Naive B cell (primary cell): ENCODE results near the gene PCDHGA1. TPM values are rescaled to one million over a fixed set of nuclear protein-coding genes. Genes with fewer than 3 reads are reported as not detected.
"Not testable (repeated sequence)": the region's sequence is repeated elsewhere in the genome, so short reads cannot be mapped to it uniquely, and the experiment has no call there.

ENCODE experiments used
- ATAC-seq, 2 donors: fragments of 150-1000 bp; cut with Tn5 transposase; 2 replicates each; pipeline ENCODE4 v1.10.0; 2021; ENCODE audit warnings: low read depth in 2 of 2, mild to moderate bottlenecking in 2 of 2, moderate library complexity in 2 of 2
- DNase-seq: peaks from one replicate; pipeline ENCODE4 v3.0.0; 2022
- H3K27ac Mint-ChIP-seq, 6 donors: one replicate each; pipeline ENCODE4 v1.8.0; 2020 to 2022; ENCODE audit warnings: mild to moderate bottlenecking in 6 of 6, mixed read lengths in 6 of 6, moderate library complexity in 5 of 6, inconsistent platforms in 2 of 6
- H3K27me3 Mint-ChIP-seq, 3 donors: one replicate each; pipeline ENCODE4 v1.8.0; 2021 to 2022; ENCODE audit warnings: mixed read lengths in 3 of 3, mild to moderate bottlenecking in 1 of 3
- H3K36me3 Mint-ChIP-seq, 2 donors: one replicate each; pipeline ENCODE4 v1.8.0; 2020 to 2022; ENCODE audit warnings: mixed read lengths in 2 of 2, inconsistent platforms in 1 of 2, mild to moderate bottlenecking in 1 of 2
- H3K4me1 Mint-ChIP-seq, 3 donors: one replicate each; pipeline ENCODE4 v1.8.0; 2020 to 2022; ENCODE audit warnings: mixed read lengths in 3 of 3, inconsistent platforms in 1 of 3, mild to moderate bottlenecking in 1 of 3, moderate library complexity in 1 of 3
- H3K4me3 Mint-ChIP-seq, 8 donors: one replicate each; pipeline ENCODE4 v1.8.0; 2020 to 2022; ENCODE audit warnings: mild to moderate bottlenecking in 8 of 8, mixed read lengths in 8 of 8, moderate library complexity in 8 of 8, inconsistent platforms in 2 of 8
- H3K9me3 Mint-ChIP-seq, 7 donors: one replicate each; pipeline ENCODE4 v1.8.0; 2020 to 2022; ENCODE audit warnings: mixed read lengths in 7 of 7, mild to moderate bottlenecking in 5 of 7, inconsistent platforms in 2 of 7, moderate library complexity in 1 of 7
- polyA plus RNA-seq, 6 donors: library from polyadenylated mRNA; unstranded; fragments of 300-500 nt; fragmentation: Illumina TruSeq; gene quantifications; one replicate each; pipeline ENCODE4 v1.2.3, GENCODE V29; 2021; ENCODE audit warnings: low read depth in 6 of 6

Gene PCDHGA1
- not detected for polyA plus RNA-seq

GRCh38 chr5:141330299-141331080 is at the start of gene PCDHGA1:
Gene PCDHGA1 (plus strand): TSS chr5:141330514.
- Mint-ChIP-seq H3K4me3 (peak within 1 kb of the TSS in 6 of 8 donors; percentile 5 to 70 (median 21)), H3K4me1 (peaks cover 4 to 11% (median 11%) of the 10 kb centered on the region in 3 donors), H3K27me3 (peaks cover 66 to 84% (median 72%) of the 10 kb centered on the region in 3 donors), H3K36me3 (peaks cover 24 to 30% of the 10 kb centered on the region in 2 donors), H3K27ac (no peak within 1 kb of the TSS), H3K9me3 (peaks cover 9 to 93% (median 69%) of the 10 kb centered on the region in 7 donors)
- ATAC-seq: peak in 1 of 2 donors; percentile 33
- DNase-seq: no peak

GRCh38 chr5:141298376-141298775 is 31.9 kb upstream of the PCDHGA1 start:
- Mint-ChIP-seq H3K36me3 (peaks cover 38 to 58% of the 10 kb centered on the region in 2 donors), H3K4me3 (no peak overlapping the region), H3K27ac (no peak overlapping the region), H3K4me1 (peaks cover 0 to 13% (median 8%) of the 10 kb centered on the region in 3 donors), H3K9me3 (peaks cover 18 to 91% (median 68%) of the 10 kb centered on the region in 7 donors), H3K27me3 (no peaks in the 10 kb centered on the region)
- ATAC-seq (no peak), DNase-seq (no peak)

DNA sequence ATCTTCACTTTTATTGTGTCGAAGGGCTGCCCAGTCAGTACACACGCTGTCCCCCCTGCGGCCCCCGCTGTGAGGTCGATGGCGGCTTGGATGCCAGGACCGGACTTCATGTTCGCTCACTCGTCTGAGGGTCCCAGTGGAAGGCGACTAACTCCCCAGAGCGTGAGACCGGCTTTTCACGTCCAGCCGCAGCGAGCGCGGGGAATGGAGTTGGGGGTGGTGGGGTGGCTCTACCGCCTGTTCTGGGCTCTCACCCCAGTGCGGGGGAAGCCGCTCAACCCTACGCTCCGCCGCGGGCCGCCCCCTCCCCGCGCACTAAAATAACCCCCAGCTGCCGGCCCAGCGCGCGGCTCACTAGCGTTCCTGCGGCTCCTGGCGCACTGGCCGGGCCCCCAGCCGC is 26.6 kb upstream of the PCDHGA1 start, which contains the start of gene SLC25A2:
Gene SLC25A2 (minus strand): TSS at position 294 of the 400 bp plus-strand sequence. CDS start 184 bp downstream, at position 110.
- H3K9me3 Mint-ChIP-seq: peaks cover 12 to 89% (median 81%) of the 10 kb centered on the region in 7 donors
- peaks cover 0 to under 1% (median 0%) of the 10 kb centered on the region in 3 donors for H3K4me1 Mint-ChIP-seq
- DNase-seq (no peak), ATAC-seq (no peak)
- H3K36me3 Mint-ChIP-seq: peaks cover 29 to 32% of the 10 kb centered on the region in 2 donors
- H3K4me3 Mint-ChIP-seq: peak within 1 kb of the TSS in 1 of 8 donors; percentile 21
- no peaks in the 10 kb centered on the region for H3K27me3 Mint-ChIP-seq
- peak within 1 kb of the TSS in 3 of 6 donors; percentile 14 to 79 (median 39) for H3K27ac Mint-ChIP-seq

GRCh38 chr5:141306630-141307029 is 23.7 kb upstream of the PCDHGA1 start:
- peaks cover 33 to 36% of the 10 kb centered on the region in 2 donors for H3K36me3 Mint-ChIP-seq
- no peak overlapping the region for H3K27ac Mint-ChIP-seq
- DNase-seq (no peak), ATAC-seq (no peak)
- H3K4me1 Mint-ChIP-seq: peaks cover 0 to 3% (median 1%) of the 10 kb centered on the region in 3 donors
- H3K27me3 Mint-ChIP-seq: no peaks in the 10 kb centered on the region
- no peak overlapping the region for H3K4me3 Mint-ChIP-seq
- peaks cover 13 to 90% (median 81%) of the 10 kb centered on the region in 7 donors for H3K9me3 Mint-ChIP-seq

GRCh38 chr5:141313711-141314110 is 16.6 kb upstream of the PCDHGA1 start:
- no peak for DNase-seq
- H3K9me3 Mint-ChIP-seq: peaks cover 16 to 96% (median 83%) of the 10 kb centered on the region in 7 donors
- H3K4me1 Mint-ChIP-seq: peaks cover 15 to 18% (median 16%) of the 10 kb centered on the region in 3 donors
- H3K4me3 Mint-ChIP-seq: no peak overlapping the region
- H3K27me3 Mint-ChIP-seq: no peaks in the 10 kb centered on the region
- H3K36me3 Mint-ChIP-seq: peaks cover 49 to 55% of the 10 kb centered on the region in 2 donors
- ATAC-seq: no peak
- H3K27ac Mint-ChIP-seq: no peak overlapping the region

GRCh38 chr5:141316963-141317362 is 13.4 kb upstream of the PCDHGA1 start:
- DNase-seq, H3K27me3 Mint-ChIP-seq, ATAC-seq: not testable (repeated sequence)
- Mint-ChIP-seq H3K27ac (peak overlapping the region in 1 of 6 donors; percentile 41), H3K36me3 (peaks cover 56 to 64% of the 10 kb centered on the region in 2 donors), H3K4me3 (peak overlapping the region in 2 of 8 donors; percentile 19 to 40), H3K9me3 (peaks cover 19 to 97% (median 83%) of the 10 kb centered on the region in 7 donors), H3K4me1 (peaks cover 31 to 39% (median 38%) of the 10 kb centered on the region in 3 donors)

DNA sequence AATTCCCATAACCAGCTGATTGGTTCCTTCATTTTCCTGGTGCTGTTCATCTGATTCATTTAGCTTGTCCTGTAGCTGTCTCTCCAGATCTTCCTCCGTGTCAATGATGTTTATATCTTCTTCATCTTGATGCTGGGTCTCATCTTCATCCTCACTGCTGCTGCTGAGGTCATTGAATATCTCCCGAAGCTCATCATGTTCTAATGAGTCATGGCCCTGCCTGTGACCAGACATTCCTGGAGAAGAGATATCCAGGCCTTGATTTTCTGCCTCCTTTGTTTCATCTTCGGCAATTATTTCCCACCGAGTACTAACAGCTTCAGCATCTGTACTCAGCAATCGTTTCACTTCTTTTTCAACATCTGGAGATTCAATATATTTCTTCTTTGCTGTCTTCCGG is 11.1 kb upstream of the PCDHGA1 start:
- H3K36me3 Mint-ChIP-seq: peaks cover 44 to 49% of the 10 kb centered on the region in 2 donors
- H3K9me3 Mint-ChIP-seq: peaks cover 19 to 85% (median 69%) of the 10 kb centered on the region in 7 donors
- H3K4me1 Mint-ChIP-seq: peaks cover 31 to 39% (median 35%) of the 10 kb centered on the region in 3 donors
- ATAC-seq (no peak), DNase-seq (no peak)
- H3K27me3 Mint-ChIP-seq: no peaks in the 10 kb centered on the region
- peak overlapping the region in 2 of 6 donors; percentile 100 for H3K27ac Mint-ChIP-seq
- H3K4me3 Mint-ChIP-seq: peak overlapping the region; percentile 15 to 100 (median 94)

GRCh38 chr5:141319699-141320098 is 10.6 kb upstream of the PCDHGA1 start:
- no peak for DNase-seq
- H3K9me3 Mint-ChIP-seq: peaks cover 19 to 81% (median 66%) of the 10 kb centered on the region in 7 donors
- peaks cover 39 to 44% of the 10 kb centered on the region in 2 donors for H3K36me3 Mint-ChIP-seq
- H3K27me3 Mint-ChIP-seq: no peaks in the 10 kb centered on the region
- H3K27ac Mint-ChIP-seq: peak overlapping the region in 5 of 6 donors; percentile 99 to 100 (median 100)
- H3K4me3 Mint-ChIP-seq: peak overlapping the region; percentile 93 to 100 (median 98)
- H3K4me1 Mint-ChIP-seq: peaks cover 31 to 39% (median 35%) of the 10 kb centered on the region in 3 donors
- ATAC-seq: no peak

- ATAC-seq (peak; percentile 89), DNase-seq (peak; percentile 92)
- H3K4me1 Mint-ChIP-seq: peaks cover 28 to 33% (median 33%) of the 10 kb centered on the region in 3 donors
- H3K27me3 Mint-ChIP-seq: no peaks in the 10 kb centered on the region
- peak within 1 kb of the TSS; percentile 93 to 100 (median 98) for H3K4me3 Mint-ChIP-seq
- H3K27ac Mint-ChIP-seq: peak within 1 kb of the TSS; percentile 96 to 100 (median 100)
- peaks cover 13 to 78% (median 61%) of the 10 kb centered on the region in 7 donors for H3K9me3 Mint-ChIP-seq
- H3K36me3 Mint-ChIP-seq: peaks cover 31 to 37% of the 10 kb centered on the region in 2 donors
Observed at GRCh38 chr5:141320225-141321169, 9.8 kb upstream of the PCDHGA1 start, which contains the start of gene TAF7. Gene TAF7 (minus strand): TSS chr5:141320784. CDS start chr5:141320044, 740 bp downstream.

GRCh38 chr5:141322261-141322660 is 8.1 kb upstream of the PCDHGA1 start:
- peaks cover 10 to 72% (median 61%) of the 10 kb centered on the region in 7 donors for H3K9me3 Mint-ChIP-seq
- no peak for DNase-seq
- peaks cover 29 to 40% (median 39%) of the 10 kb centered on the region in 3 donors for H3K4me1 Mint-ChIP-seq
- H3K4me3 Mint-ChIP-seq: peak overlapping the region in 5 of 8 donors; percentile 13 to 96 (median 93)
- H3K36me3 Mint-ChIP-seq: peaks cover 32 to 37% of the 10 kb centered on the region in 2 donors
- H3K27ac Mint-ChIP-seq: peak overlapping the region in 2 of 6 donors; percentile 41 to 100
- ATAC-seq: no peak
- peaks cover 0 to 12% (median 11%) of the 10 kb centered on the region in 3 donors for H3K27me3 Mint-ChIP-seq

- H3K27ac Mint-ChIP-seq: peak overlapping the region in 3 of 6 donors; percentile 51 to 80 (median 71)
- peak; percentile 91 to 95 for ATAC-seq
Observed at GRCh38 chr5:141326088-141326854, 4.0 kb upstream of the PCDHGA1 start.

DNA sequence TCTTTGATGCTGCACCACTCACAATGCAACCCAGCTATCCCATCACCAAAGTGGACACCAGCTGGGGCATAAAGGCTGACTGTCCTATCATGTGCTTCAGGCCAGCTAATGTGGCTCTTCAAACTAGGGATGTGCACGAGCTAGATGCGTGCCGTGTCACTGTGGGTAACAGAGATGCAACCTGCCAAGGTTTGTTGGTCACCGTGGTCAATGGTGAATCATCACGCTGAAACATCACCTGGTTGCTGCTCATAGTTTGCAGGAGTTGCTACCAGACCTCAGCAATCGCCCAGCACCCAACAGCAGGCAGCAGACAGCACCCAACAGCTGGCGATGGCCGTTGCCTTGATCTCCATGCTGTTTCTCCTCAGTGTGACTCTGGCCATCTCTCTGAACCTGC is 2.1 kb upstream of the PCDHGA1 start:
- no peak for DNase-seq
- H3K4me1 Mint-ChIP-seq: peaks cover 4 to 11% (median 11%) of the 10 kb centered on the region in 3 donors
- peaks cover 14 to 23% of the 10 kb centered on the region in 2 donors for H3K36me3 Mint-ChIP-seq
- H3K4me3 Mint-ChIP-seq: peak overlapping the region in 1 of 8 donors; percentile 12
- H3K27me3 Mint-ChIP-seq: peaks cover 45 to 61% (median 53%) of the 10 kb centered on the region in 3 donors
- H3K27ac Mint-ChIP-seq: no peak overlapping the region
- H3K9me3 Mint-ChIP-seq: peaks cover 5 to 76% (median 54%) of the 10 kb centered on the region in 7 donors
- no peak for ATAC-seq

More at GRCh38 chr5:141326088-141326854, 4.0 kb upstream of the PCDHGA1 start:
- Mint-ChIP-seq H3K36me3 (peaks cover 6 to 18% of the 10 kb centered on the region in 2 donors), H3K9me3 (peaks cover 5 to 76% (median 47%) of the 10 kb centered on the region in 7 donors), H3K27me3 (peaks cover 27 to 43% (median 39%) of the 10 kb centered on the region in 3 donors), H3K4me1 (peaks cover 4 to 14% (median 11%) of the 10 kb centered on the region in 3 donors), H3K4me3 (peak overlapping the region; percentile 86 to 97 (median 92))
- peak; percentile 57 for DNase-seq
